Activated CD4-positive, alpha-beta T cell treated with anti-CD3 and anti-CD28 coated beads, Interleukin-2, amount 50 U/mL, for 48 hours (primary cell): ENCODE data around the gene NFASC.

Source experiments
- DNase-seq, 2 experiments: peaks; one replicate each; pipeline ENCODE4 v3.0.0-alpha.2; 2020

NFASC gene

DNA sequence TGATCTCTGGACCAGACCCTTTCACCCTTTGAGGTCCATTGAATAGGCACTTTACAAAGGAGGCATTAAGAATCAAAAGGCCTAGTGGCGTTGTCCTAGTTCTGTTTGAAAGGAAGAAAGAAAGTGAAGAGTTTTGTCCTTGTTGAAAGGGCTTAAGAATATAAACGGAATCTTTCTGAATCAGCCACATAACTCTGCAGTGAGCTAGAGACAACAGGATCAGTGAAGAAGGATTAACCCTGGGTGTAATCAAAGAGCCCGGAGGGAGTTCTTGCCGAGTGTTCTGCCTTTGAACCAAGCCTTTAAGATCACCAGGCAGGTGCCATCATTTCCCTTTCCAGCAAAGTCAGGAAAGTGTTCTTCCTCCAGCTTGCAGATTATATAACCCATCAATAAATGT, 117.5 kb downstream of the NFASC start:
- DNase-seq = no peak

DNA sequence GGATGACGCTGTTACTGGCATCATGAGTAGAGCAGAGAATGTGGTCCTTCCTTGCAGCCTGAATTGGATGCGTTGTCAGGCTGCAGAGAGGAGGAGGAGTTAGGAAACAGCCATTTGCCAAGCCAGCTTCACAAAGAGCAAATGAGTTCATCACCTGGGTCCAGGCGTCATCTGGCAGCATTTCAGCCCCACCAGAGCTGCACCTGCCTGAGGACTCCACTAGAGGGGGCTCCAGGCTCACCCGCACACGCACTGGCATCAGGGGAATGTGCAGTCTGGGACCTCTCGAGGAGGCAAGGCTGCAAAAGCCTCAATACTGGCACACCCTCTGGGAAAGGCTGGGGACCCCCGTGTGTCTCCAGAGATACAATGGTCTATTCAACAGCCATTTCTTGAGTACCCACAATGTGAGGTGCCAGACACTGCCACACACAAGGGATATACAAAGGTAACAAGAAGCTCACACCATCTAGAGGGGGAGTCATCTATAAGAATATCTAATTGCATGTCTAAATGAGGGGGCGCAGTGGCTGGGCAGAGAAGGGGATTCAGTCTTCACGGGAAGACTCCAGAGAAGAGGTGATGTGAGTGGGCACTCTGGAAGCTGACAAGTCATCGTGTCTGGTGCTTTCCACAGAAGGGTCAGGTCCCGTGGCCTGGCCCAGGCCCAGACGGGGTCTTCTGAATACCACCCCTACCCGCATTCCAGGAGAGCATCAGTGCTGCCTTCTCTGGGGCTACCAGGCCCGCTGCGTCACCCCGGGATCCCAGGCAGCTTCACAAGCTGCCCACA, 118.8 kb downstream of the NFASC start:
- peak; percentile 59 to 65 for DNase-seq

DNA sequence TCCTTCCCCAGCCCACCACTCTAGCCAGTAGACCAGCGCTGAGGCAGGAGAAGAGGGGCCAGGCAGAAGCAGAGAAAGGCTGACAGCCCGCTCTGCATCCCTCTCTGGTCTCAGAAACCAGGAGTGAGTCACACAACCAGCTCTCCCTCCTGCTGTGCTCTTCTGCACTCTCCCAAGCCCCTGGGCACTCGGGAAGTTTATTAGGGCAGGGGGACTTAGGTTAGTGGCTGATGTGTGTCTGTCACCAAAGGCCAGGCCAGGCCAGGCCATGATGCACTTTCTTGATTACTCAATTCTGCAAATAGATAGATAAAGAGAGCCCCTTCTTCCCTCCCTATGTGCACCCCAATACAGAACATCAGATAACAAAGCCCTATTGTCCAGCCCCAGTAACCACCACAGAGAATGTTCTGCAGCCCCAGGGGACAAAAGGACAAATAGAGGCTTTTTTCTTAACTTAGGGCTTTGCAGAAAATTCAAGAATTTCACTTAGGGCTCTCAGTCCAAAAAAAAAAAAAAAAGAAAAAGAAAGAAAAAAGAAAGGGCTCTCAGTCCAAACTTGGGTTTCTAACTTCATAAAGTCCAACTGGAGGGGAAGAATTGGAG, 119.5 kb downstream of the NFASC start:
- no peak for DNase-seq

DNA sequence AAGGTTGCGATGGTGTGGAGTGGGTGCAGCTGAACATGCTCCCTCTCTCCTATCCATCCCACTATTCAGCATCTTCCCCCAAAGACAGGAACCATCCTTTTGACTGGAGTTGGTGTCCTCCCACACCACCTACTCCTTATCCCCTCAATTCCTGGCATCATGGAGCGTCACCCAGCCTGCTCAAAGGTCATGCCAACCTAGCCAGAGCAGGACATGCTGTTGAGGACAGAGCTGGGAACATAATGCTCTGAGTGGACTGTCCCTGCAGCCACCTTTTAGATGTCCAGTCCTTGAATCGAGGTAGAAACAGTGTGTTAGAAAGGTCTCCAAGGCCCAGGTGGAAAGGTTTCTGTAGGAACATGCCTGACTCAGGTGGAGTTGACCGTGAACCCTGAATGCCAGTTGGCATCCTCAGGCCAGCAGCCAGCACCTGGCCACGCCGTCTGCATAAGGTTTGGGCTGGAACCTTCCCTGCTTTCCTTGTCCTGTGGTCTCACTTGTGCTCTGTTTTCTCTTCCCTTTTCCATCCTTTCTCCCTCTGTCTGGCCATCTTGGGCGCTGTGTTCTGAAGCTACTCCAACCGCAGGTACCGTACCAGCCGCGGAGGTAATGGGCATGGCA, 120.2 kb downstream of the NFASC start:
- no peak for DNase-seq

DNA sequence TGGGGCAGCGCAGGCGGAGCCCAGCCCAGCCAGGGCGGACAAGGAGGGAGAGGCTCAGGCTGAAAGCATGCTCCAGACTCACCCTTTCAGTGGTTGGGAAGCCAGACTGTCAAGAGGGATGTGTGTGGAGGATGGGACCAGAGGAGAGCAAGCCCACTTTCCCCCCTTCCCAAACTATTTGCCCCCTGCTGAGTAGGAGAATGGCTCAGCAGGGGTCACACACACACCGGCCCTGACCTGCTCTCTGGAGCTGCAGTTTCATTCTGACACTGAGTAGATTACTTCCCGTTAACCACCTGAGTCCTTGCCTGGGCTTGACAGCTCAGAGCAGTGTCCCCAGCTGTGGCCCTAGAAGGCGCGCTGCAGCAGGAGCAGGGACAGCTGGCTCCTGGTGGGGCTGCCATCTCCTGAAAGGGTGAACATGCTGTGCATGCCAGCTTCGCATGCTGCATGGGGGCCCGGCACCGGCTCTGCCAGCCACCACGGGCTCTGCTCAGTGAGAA, 120.7 kb downstream of the NFASC start:
- no peak for DNase-seq

DNA sequence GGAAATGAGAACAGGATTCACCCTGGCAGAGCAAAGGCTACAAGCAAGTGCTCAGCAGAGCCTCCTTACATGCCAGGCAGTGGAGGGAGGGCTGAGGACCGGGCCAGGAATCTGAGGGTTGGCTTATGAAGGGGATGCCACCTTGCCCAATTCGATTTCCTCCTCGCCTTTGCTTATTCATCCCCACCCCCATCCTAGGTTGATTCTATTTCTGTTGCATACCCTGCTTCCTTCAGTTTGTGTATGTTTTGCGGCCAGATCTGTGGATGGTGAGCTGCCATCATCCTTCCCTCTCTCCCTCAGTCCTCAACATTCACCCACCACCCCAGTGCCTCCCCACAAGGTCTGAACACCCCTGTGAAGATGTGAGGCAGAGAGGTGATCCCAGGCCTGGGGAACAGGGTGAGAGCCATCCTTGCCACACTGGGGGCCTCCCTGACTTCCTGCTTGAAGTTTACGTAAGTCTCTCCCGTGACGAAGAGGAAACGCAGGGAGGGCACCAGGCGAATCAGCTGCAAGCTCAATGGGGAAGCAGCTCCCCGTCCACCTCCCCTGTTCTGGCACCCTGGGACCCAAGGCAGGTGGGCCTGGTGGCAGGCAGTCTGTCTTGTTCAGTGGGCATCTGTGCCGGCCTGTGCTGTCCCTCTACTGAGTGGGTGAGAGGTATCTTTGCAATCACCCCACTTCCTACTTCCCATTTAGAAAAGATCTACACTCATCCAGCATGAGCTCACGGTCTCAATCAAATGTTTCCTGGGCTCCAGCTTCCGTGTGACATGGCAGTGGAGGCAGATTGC, 121.7 kb downstream of the NFASC start:
- DNase-seq = peak in 1 of 2 experiments; percentile 13

DNA sequence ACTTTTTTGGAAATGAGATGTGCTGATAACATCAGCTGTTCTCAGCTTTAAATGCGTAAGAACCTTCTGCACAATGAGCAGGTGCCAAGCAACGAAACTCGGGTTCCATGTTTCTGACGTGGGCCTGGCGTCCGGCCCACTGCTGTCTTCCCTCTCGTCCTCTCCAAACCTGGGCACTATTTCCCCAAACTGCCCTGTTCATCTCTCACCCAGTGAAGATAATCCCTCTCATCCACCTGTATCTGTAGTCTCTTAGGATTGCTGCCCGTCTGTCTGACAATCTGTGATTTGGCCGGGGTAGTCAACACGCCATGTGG, 122.3 kb downstream of the NFASC start:
- DNase-seq = no peak

DNA sequence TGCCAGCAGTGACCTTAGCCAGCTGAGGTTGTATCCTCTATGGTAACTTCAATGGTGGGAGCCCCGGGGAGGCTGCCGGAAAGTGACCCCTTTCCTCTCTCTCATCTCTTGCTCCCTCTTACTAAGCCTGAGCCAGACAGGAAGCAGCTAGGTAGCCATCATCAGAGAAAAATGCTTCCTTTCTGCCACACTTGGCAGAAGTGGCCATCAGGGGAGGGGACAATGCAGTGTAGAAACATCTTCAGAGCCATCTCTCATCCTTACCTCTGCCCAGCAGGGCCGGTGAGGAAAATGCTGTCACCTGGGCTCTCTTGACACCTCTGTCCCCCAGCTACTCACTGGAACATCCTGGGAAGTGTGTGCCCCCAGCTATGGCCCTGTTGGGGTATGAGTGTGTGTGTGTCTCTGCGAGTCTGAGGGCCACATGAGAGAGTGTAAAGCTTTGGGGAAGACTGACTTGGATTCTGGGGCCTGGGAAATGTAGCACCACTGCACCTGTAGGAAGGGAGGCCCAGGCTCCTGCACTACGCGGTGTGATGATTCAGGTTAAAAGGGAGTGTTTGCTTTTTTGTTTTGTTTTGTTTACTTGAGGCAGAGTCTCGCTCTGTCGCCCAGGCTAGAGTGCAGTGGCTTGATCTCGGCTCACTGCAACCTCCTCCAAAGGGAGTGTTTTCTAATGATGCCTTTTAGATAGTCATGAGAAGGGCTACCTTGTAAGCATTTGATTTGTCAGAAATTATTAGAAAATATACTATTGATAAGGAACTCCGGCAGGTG, 123.6 kb downstream of the NFASC start:
- no peak for DNase-seq

DNA sequence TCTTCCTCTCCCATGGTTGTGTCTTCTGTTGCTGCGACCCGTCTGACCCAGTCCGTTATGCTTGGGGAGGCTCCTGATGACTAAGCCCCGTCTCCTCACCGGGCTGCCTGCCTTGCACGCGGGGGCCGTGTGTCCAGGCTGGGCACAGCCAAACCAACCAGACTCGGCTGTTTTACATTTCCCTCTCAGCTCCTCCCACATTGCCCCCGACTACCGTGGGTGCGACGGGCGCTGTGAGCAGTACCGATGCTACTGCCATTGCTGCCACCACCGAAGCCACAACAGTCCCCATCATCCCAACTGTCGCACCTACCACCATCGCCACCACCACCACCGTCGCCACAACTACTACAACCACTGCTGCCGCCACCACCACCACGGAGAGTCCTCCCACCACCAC, 126.3 kb downstream of the NFASC start:
- no peak for DNase-seq

DNA sequence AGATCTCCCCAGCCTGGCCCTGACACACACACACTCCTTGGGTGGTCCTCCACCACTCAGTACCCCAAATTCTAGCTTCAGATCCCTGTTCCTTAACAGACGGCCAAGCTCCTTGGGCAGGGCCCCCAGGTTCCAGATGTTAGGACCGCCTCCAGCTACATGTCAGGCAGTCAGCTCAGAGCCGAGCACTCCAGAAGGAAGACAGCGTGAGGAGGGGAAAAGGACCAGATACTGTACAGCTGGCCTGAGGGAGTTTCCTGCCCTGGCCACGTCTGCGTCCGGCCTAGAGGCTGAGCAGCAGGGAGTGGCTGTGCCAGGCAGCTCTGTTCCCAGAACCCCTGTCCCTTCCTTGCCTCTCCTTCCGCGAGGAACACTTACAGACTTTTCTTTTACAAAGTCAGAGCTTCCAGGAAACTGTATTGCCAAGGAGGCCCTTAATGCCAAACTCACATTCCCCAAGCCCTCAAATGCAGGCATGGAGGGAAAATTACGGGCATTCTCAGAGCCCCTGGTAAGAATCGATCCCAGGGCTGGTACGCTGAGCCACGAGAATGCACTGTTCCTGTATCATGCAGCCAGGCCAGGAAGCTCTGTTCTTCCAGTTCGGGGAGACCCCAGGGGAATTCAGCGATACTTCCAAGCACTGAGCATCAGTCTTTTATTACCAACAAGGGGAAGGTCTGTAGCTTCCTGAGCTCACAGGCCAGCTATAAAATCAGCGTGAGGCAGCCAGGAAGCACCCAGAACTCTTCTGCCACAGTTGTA, 127.1 kb downstream of the NFASC start:
- DNase-seq = no peak

DNA sequence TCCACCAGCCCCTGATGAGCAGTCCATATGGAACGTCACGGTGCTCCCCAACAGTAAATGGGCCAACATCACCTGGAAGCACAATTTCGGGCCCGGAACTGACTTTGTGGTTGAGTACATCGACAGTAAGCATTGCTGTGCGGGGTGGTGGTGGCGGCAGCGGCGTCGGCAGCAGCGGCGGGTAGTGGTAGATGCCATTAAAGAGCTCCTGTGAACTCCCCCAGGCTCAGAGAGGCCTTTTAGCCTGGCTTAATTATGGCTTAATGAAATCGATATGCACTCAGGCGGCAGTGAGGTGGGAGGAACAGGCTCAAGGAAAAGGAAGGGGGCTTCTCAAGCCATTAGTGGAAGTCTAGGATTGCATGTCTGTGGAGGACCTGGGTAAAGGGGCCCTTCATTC, 130.5 kb downstream of the NFASC start:
- no peak for DNase-seq

DNA sequence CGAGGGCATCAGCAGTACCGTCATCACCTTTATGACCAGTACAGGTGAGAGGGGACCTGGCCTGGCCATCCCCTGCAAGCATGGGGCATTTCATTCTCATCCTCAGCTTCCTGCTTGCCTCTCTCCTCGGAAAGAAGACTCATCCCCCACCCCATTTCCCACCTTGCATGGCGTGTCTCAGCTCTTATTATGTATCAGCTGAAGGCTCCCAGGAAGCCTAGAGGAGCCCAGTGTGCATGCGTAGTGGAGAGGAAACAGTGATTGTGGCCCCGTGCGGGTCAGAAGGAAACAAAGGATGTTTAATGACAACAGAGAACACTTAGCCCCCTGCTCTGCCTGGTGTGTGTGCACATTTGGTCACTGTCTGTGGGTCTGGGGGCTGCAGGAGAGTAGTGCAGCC, 132.0 kb downstream of the NFASC start:
- no peak for DNase-seq

DNA sequence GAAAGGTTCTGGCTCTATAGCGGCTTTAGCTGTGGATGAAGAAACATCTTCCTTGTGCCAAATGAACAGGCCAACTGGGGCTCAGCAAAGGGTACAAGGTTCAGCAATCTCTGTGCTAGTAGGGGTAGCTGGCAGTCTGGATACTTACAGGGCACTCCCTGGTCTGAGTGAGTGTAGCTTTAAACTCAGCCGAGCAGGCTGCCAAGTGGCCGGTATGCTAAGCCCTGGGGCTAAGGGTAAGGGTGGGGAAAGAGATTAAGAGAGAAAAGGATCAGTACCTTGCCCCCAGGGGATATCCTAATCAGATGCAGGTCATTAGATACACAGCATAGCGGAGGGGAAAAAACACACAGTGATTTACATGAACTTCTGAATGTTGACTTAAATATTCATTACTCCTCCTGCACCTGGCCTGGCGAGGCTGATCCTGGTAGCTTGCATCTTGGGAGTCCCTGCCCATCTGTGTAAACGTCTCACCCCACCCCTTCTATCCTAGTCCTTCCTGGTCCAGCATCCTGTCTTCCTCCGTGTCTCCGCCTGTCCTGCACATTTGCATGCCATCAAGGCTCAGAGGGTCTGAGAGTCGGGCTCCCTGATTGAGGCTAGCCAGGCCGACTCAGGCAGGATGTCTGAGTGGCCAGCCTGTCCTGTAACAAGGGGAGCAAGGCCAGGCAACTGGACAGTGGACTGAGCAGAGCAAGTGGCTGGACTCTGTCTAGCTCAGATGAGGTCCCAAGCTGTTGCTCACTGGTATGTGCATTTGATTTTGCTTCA, 132.9 kb downstream of the NFASC start:
- DNase-seq = no peak

DNA sequence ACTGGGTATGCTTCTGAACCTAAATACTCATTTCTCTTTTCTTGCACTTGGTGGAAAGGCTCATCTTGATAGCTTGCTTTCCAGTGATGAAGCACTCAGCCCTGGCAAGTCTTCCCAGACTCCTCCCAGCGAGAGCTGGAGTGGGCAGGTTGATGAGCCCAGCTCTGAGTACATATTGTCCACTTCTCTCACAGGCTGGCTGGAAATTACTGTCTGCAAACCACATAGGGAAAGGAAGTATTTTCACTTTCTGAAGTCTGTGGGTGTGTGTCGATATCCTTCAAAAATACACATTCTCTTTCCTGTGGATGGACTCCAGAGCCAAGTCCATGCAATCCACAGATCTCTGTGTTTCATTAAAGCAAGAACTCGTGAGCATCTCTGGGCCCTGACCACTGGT, 133.7 kb downstream of the NFASC start:
- DNase-seq = no peak

DNA sequence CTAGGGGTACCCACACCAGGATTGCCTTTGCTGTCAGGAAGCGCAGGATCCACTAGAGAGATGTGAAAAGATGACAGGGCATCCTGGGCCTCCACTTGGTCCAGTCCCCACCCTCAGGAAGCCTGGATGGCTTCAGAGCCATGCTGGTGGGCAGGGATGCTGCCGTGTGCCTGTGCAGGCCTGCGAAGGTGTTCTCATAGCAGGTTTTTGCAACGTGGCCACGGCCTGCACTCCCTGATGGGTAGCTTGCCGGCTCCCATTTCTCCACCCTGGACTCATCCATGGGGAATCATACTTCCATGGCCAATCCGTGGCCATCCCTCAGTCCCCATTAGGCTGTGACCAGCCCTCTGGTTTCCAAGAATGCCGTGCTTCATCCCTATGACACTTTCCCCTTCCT, 138.2 kb downstream of the NFASC start:
- no peak for DNase-seq

DNA sequence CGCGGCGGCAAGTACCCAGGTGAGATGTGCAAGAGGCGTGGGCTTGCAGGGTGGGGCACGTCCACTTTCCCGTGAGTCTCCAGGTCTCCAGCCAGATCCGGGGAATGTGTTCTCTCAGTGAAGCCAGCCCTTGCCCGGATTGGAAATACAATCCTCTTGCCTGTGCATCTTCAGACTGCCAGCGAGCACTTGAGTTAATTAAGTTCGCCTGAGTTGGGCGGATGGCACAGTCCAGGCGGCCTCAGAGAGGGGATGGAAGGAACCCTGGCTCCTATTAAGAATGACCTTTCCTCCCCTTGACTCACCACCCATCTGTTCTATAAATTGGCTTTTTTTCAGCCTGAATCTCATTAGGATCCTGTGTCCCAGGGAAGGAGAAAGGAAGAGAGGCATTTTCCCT, 139.0 kb downstream of the NFASC start:
- no peak for DNase-seq

DNA sequence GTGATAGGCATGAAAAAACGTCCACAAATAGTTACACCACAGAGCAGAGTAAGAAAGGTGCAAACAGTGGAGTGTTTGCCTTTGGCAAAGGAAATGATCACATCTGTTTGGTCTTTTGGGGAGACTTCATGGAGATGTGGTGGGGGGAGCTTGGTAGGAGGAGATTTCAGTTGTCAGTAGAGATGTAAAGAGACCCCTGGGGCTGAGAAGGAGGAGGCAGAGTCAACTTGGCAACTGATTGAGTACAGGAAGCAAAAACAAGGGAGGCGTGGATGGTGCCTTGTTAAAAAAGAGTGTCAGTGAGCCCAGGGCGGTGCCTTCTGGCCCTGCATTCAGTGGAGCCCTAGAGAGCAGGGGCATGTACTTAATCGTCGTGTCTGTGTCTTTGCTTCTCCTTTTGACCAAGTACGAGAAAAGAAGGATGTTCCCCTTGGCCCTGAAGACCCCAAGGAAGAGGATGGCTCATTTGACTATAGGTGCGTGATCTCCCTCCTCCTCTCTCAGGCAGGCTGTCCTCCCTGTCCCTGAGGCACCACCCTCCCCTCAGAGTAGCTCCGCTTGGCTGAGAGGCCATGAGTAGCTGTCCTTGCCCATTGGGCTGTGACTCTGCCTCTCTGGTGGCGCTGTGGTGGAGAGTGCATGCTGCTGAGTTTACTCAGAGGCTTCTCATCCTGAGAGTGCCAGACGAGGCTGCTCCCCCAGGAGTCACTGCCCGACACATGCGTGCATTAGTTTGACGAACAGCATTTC, 141.9 kb downstream of the NFASC start:
- DNase-seq = no peak

DNA sequence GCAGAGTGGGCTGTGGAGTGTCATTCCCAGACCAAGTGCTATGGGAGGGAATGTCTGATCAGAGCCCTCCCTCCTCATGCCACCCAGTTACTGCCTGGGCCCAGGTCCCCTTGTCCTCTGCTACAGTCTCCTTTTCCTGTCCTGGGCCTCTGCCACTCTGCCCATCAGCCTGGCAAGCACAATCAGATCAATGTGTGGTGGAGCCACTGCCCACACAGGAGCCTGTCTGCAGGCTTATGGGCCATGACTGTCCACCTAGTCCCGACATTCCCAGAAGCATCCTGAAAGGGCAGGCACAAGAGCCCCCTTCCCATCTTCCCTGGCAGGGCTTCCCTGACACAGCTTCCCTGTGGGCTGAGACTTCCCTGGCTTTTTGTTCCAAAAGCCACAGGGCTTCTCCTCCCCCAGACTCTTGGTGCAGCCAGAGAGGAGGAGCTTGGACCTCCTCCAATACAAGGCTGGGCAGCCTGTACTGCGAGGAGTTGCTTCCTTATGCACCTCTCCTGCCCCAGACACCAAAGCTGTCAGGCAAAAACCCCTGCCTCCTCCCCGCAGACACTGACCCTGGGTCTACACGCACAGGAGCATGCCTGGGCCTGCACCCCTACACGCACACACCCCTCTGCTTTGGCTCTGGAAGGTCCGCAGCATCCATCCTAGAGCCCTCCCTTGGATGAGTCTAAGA, 143.2 kb downstream of the NFASC start:
- DNase-seq = no peak

DNA sequence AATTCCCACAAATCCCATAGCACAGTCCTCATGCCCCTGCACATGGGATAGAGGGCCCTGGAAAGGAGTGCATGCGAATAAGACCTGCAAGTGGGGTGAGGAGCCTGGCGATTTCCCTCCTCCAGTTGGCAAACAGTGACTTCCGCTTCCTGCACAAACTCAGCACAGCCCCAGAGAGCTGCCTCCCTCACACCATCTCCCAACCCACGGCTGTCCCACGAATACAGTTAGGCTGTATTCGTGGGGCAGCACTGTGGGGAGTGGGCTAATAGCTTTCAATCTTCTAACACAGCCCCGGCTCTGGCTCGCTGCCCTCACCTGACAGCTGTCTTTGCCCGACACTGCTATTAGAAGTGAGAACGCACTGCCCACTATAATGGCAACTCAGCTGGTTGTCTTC, 144.1 kb downstream of the NFASC start:
- no peak for DNase-seq

DNA sequence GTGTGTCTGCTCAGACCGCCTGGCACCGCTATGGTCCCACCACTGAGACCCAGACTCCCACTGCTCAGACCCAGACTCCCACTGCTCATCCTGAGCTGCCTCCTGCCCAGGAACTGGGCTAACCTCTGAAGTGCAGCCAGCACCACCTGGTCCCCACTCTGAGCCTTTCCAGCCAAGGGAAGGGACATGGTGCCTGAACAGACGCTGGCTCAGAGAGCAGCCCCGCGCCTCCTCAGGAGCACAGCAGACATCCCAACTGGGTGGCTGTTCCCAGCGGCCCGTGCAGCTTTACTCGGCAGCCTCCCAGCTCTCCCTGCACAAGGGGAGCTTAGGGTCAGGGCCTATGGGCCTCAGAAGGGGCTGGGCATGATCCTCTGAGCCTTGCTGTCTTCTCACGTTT, 144.6 kb downstream of the NFASC start:
- DNase-seq = no peak
